SH-SY5Y (cell line): ENCODE data around the gene NUP188.

Experiments used
- GATA2 ChIP-seq: IDR thresholded peaks from 2 replicates; pipeline ENCODE4 v1.6.1; 2011; ENCODE audit warnings: mild to moderate bottlenecking, low read depth, low read length
- GATA3 ChIP-seq: IDR thresholded peaks from 2 replicates; pipeline ENCODE4 v1.6.1; 2011; ENCODE audit warnings: low read depth, mild to moderate bottlenecking, low read length, moderate library complexity

Gene NUP188

DNA sequence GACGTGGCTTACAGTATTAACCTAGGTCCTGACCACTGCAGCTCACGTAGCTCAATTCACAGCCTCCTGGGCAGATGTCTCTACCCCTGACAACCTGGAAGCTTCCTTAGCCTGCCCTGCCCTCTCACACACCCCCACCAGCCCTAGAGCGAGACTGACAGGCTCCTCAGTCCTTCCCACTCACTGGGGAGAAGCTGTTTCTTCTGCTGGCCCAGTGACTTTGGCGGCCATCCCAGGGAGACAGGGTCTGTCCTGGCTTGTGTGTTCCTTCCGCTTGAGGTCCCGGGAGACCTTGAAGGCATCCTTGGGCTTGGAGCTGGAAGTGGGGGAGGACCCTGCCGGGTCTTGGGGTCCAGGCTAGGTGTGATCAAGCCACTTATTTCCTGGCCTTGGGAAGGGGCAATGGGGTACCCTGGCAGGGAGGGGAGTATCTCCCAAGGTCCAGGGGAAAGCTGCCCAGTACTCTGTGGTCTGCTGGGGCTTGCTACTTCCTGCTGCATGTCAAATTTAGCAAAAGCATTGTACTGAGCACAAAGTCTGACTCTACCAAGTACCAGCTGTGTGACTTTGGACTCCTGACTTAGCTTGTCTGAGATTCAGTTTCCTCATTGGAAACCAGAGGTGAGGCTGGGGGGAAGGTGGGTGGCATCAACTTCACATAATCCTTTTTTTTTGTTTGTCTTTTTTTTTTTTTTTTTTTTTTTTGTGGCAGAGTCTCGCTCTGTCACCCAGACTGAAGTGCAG is 90.8 kb downstream of the NUP188 start:
- TF ChIP-seq GATA2 (no peak), GATA3 (no peak)

DNA sequence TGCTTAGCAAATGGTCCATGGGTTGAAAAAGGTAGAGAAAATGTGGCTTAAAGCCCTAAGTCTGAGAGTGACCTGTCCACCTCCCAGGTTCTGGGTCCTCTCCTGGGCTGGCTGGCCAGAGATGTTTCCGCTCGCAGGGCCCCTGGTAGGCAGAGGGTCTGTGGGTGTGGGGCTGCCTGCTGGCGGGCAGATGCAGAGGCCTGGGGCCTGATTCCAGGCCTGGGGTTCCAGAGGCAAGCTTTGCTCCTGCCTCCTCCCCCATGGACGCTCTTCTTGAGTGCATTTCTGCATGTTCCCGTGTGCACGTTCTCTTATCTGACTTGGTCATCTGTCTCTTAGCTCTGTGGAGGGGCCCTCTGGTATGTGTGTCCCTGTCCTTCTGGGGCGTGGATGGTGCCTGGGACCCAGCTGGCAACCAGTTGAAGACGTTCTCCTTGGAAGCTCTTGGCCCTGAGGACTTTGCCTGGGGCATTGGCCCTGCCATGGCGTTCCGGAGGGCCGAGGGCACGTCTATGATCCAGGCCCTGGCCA is 92.7 kb downstream of the NUP188 start:
- no peak; the same call in 1 of the 2 replicates for TF ChIP-seq GATA2
- TF ChIP-seq GATA3: no peak

DNA sequence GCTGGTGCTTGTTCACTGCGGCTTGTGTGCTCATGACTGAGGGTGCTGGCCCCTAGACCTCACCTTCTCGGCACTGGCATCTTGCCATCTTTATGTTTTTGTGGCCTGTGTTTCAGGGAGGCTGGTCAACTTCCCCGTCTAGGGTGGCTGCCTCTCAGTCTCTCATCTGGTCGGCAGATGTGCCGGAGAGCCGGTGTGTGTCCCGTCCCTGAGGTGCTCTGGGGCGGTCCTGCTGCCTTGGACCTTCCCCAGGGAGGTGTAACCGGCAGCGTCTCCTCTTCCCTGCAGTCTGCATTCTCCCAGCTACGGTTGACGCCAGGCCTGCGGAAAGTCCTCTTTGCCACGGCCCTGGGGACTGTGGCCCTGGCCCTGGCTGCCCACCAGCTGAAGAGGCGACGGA is 94.5 kb downstream of the NUP188 start:
- no peak for TF ChIP-seq GATA3
- no peak for TF ChIP-seq GATA2

DNA sequence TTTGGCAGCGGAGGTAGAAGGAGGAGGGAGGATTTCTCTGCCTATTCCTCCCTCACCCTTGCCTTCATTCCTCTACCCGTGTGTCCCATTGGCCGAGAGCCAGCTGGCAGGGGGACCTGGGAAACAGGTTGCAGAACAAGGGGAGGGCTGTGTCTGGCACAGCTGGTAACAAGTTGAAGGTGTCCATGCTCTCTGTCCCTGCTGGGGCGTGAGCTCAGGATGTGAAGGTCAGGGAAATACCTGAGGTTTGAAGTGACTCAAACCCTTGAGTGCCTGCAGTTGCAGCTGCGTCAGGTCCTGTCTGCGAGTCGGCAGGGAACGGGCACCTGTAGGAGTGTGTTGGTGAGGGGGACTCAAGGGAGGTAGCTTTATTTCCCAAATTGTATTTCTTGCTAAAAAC is 105.1 kb downstream of the NUP188 start:
- TF ChIP-seq GATA2 (no peak), GATA3 (no peak)

DNA sequence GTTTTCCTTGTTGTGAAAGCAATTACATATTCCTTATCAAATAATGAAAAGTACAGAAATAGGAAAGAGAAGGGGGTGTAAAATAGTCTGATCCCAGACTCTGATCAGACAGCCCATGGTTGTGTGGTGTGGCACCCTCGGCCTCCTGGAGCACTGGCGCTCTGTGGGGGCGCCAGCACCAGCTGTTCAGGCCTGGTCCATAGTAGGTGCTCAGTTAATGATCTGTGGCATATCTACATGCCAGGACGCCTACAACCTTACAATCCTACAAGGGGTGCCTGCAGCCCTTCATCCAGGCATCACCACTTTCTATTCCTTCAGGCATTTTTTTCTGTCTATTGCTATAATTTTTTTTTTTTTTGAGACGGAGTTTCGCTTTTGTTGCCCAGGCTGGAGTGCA is 105.5 kb downstream of the NUP188 start:
- no peak for TF ChIP-seq GATA2
- TF ChIP-seq GATA3: no peak

DNA sequence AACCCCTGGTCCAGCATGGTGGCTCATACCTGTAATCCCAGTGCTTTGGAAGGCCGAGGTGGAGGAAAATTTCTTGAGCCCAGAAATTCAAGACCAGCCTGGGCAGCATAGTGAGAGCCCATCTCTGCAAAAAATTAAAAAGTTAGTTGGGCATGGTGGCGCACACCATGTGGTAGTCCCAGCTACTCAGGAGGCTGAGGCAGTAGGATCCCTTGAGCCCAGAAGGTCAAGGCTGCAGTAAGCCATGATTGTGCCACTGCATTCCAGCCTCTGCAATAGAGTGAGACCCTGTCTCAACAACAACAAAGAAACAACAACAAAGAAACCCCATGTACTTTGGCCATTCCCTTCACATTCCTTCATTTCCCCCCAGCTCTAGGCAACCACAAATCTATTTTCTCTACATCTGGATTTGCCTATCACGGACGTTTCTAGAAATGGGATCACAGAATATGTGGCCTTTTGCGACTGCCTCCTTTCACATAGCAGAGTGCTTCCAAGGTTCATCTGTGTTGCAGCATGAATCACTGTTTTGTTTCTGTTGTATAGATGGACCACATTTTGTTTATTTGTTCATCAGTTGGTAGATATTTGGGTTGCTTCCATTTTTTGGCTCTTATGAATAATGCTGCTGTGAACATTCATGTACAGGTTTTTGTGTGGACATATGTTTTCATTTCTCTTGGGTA is 106.8 kb downstream of the NUP188 start:
- TF ChIP-seq GATA2: no peak
- TF ChIP-seq GATA3: no peak
